DMS 273 treated with DMSO at 0.1 percent for 48 hours (cell line): ENCODE measurements around the gene TMEM138.
"Not testable (repeated sequence)": the region's sequence is repeated elsewhere in the genome, so short reads cannot be mapped to it uniquely, and the experiment has no call there.

Experiments used
- DNase-seq: peaks from one replicate; lab custom pipeline; 2025; lab: John Stamatoyannopoulos, UW

The TMEM138 gene

DNA sequence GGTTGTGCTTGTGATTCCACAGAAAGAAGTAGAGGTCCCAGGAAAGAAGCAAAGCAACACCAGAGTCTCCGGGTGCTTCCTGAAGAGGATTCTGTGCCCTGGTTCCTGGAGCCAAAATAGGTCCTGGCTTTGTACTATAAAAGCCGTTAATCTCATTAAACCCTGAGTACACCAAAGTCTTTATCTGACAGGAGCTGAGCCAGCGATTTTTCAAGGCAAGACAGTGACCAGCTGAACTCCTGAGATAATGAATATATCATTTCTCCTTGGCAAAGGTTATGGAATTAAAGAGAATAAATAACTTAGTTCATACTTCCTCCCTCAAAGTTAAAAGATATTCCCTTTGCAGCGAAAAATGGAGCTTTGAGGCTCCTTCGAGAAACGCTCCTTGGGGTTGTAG is 5.2 kb downstream of the TMEM138 start:
- no peak for DNase-seq

DNA sequence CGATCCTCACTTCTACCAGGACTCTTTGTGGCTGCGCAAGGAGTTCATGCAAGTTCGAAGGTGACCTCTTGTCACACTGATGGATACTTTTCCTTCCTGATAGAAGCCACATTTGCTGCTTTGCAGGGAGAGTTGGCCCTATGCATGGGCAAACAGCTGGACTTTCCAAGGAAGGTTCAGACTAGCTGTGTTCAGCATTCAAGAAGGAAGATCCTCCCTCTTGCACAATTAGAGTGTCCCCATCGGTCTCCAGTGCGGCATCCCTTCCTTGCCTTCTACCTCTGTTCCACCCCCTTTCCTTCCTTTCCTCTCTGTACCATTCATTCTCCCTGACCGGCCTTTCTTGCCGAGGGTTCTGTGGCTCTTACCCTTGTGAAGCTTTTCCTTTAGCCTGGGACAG is 6.5 kb downstream of the TMEM138 start:
- no peak for DNase-seq

DNA sequence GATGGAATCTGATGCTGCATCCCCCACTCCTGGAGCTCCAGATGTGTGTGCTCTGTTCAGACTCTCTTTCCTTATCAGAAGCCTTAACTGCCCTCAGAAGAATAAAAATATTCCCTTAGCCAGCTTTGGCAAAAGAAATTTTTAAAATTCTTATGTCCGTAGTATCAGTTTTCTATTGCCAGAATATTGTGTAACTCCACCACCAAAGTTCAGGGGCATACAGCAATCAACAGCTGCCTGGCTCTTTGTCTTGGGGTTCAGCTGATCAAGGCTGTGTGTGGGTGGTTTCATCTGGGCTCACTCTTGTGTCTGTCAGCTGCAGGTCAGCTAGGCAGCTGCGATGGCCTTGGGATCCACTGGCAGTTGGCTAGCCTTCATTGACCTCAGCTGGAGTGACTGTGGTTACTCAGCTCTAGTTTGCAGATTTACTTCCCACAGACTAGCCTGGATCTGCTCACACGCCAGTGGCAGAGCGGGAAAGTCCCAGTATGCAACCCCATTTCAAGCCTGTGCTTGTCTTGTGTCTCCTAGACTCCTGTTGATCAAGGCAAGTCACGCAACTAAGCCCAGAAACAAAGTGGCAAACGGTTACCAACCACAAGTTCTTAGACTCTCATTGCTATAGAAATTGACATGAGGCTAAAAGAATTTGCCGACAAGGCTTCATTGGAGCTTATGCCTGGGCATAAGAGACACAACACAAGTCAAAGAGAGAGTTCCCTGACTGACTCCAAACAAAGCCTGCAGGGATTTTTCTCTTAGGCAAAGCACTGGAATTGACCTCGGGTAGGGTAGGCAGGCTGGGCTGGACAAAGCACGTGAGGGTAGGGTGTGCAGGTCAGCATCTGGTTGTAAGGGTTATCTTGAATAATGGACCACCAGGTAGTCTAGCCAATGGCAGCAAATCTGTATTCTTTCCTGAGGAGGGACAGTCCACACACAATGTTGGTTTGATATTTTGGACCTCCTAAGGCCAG is 7.5 kb downstream of the TMEM138 start:
- DNase-seq, result no peak

DNA sequence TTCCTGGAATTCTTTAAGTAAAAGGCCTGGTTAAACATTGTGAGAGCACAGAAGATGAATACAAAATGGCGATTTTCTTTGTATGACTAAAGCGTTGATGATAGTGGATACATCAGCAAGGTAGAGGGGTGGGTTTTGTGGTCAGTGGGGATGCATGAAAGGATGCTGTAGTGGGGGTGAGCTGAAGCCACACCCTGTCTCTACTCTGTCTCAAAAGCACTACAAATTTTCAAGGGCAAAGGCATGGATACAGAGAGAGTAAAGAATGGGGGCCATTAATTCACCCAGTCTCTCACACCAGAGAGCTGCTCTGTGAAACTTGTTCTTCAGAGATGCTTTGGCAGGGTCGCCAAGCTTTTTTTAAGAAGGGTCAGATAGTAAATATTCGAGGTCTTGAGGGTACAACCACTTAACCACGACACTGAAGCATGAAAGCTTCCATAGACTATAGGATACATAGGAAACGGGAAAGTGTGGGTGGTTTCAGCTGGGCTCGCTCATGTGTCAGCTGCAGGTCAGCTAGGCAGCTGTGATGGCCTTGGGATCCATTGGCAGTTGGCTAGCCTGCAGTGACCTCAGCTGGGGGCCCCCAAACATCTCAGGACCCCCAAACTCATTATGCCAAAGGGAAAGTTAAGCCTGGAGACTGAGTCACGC is 8.3 kb downstream of the TMEM138 start:
- DNase-seq, result no peak

DNA sequence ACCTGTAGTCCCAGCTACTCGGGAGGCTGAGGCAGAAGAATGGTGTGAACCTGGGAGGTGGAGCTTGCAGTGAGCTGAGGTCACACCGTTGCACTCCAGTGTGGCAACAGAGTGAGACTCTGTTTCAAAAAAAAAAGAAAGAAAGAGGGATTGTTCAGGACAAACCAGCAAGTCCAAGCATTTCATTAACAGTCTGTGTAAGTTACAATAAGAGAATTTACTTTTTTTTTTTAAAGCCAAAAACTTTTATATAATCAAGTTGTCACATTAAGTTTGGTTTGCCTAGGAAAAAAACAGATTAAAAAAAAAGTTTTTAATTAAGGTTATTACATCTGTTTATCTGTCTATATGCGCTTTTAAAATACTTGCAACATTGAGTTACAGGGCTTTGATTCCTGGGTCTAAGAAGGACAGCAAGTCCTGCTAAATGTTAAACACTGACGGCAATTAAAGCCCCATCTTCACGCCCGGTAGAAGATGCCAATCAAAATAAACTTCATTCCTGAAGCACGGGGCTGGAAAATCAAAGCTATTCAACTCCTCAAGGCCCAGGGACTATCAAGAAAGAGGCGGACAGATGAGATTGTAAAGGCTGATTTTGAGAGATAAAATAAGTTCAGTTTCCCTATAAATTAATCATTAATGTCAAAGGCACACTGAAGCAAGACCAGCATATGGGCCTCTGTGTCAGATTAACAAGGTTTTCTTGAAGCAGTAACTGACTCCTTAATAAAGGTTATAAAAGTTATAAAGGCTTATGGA is 10.7 kb downstream of the TMEM138 start:
- no peak for DNase-seq

DNA sequence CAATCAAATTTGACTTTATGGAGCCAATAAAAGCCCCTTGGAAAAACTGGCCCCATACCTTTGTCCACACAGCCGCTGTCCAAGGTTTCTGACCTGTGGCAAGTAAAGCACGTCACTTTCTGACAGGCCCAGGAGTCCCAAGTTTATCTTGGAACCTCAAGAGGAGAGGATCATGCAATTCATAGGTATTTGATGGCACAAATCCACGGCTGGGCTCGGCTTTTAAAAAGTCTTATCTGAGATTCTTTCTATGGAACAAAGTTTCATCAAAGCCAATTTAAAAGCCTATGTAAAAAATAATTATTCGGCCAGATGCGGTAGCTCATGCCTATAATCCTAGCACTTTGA is 13.6 kb downstream of the TMEM138 start:
- DNase-seq, result no peak

DNA sequence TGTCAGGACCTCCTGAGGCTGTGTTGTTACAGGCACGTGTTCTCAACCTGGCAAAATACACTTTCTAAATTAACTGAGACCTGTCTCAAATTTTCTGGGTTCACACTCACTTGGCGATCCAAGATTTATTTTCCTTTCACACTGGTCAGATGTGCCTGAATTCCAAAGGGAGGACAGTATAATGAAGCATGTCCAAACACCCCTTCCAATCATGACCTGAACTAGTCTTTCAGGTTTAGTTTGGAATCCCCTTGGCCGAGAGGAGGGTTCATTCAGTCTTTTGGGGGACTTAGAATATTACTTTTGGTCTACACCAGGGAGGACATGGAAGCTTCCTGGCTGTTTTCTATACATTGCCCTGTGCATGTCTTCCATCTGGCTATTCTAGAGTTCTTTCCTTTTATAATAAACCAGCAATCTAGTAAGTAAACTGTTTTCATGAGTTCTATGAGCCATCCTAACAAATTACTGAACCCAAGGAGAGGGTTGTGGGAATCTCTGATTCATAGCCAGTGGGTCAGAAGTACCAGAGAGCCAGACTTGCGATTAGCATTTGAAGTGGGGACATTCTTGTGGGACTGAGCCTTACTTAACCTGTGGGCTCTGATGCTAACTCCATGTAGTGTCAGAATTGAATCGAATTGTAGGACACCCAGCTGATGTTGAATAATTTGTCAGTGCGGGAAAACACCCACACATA is 15.4 kb downstream of the TMEM138 start:
- no peak for DNase-seq

DNA sequence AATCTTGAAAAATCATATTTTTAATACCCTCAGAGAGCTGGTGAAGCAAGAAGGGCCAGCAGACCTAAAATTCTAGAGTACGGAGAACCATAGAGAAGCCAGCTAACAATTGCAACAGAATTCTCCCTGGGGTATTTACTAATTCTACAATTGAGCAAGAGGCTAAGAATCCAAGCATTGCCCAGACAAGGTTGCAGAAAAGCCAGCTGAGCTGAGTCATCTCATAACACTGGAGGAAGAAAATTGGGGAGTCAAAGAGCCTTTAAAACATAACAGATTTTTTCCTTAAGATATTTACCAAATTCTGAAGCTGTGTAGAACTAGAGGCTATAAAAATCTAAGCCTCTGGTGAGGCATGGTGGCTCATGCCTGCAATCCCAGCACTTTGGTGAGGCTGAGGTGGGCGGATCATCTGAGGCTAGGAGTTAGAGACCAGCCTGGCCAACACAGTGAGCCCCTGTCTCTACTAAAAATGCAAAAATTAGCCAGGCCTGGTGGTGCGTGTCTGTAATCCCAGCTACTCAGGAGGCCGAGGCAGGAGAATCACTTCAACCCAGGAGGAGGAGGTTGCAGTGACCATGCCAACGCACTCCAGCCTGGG is 16.6 kb downstream of the TMEM138 start:
- no peak for DNase-seq

DNA sequence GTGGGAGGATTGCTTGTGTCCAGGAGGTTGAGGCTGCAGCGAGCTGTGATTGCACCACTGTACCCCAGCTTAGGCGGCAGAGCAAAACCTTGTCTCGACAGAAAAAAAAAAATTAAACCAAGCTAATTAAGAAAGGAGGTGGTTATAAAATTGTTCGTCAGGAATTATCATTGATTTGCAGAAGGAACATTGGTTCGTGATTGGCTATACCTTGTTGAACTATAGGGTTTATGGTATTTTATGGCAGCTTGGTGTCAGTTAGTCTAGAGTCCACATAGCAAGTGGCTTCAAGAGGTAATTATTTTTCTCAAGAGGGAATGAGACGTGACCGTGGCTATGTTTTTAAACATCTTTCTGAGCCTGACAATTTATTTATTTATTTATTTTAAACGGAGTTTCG is 18.7 kb downstream of the TMEM138 start:
- DNase-seq, result no peak

DNA sequence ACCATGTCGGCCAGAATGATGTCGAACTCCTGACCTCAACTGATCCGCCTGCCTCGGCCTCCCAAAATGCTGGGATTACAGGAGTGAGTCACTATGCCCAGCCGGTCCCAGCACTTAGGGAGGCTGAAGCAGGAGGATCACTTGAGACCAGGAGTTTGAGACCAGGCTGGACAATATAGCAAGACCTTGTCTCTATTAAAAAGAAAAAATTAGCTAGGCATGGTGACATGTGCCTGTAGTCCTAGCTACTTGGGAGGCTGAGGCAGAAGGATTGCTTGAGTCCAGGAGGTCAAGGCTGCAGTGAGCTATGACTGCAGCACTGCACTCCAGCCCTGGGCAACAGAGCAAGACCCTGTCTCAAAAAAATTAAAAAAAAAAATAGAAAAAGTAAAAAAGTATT is 21.7 kb downstream of the TMEM138 start:
- not testable (repeated sequence) for DNase-seq

DNA sequence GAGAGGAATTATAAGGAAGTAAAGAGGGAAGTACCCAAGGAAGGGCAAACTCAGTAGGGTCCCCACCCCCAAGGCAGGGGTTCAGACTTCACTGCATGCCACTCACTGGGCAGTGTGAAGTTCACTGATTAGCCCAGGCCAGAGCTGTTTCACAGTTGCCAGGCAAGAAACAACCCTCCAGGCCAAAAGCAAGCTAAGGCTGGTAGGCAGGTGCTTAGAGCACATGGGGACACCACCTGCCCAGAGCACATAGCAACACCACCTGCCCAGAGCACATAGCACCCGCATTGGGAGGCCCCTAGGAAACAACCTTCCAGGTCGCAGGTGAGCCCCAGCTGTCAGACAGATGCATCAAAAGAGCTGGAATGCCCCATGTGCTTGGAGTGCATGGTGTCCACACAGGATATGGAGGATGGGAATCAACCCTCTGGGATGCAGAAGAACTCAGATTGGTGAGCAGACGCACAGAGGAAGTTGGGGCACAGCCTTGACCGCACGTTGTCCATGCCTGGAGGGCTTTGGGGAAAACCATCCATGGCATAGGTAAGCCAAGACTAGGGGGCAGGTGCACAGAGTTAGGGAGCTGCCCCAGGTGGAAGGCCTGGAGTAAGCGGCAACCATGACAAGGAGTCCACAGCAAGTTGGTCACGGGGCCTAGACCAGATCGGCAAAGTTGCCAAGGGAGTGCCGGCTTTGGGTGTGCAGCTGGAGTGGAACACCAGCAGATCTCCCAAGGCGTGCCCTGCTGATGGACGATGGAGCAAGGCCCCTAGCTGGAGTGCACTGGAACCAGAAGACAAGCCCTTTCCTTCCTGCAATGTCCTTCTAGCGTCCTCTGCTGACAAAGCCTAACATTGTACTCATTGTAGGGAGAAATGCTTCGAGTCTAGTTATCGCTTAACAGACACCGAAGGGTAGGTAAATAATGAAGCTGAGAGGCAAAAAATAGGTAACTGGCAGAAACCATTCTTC is 22.4 kb downstream of the TMEM138 start:
- DNase-seq, result no peak

DNA sequence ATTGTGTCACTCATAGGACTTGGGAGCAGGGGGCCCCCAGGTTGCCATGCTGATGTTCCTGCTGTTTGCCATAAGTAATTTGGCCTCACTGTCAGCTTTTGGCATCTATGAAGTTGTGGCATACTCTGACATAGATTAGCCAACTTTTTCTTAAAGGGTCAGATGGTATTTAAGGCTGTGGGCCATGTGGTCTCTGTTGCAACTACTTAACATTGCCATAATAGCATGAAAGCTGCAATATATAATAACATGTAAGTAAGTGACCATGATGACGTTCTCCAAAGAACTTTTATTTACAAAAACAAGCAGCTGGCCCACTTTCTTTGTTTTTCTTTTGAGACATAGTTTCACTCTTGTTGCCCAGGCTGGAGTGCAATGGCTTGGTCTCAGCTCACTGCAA is 28.0 kb downstream of the TMEM138 start:
- DNase-seq, result no peak

DNA sequence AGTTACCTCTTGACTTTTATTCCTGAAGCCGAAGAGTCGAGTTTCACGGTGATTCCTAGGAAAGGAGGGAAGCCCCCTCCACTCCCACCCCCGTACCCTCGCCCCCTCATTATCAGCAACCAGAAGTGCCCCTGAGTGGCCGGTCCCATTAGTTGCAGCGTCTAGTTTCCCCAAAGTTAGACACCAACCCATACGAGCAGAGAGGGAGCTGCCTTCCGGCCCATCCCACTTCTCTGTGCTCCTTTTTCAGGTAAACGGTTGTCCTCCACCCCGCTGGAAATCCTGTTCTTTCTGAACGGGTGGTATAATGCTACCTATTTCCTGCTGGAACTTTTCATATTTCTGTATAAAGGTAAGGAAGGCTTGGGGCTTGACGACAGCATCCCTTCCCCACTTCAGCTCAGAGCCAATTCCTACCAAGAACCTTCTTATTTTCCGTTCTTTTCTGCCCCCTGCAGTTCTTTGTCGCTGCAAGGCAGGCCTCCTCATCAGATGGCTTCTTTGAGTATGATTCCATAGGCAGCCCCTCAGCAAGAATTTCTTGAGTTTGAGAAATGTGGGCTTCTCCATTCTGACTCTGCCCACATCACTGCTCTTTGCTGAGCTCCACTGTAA is 30.9 kb downstream of the TMEM138 start:
- DNase-seq, result no peak

DNA sequence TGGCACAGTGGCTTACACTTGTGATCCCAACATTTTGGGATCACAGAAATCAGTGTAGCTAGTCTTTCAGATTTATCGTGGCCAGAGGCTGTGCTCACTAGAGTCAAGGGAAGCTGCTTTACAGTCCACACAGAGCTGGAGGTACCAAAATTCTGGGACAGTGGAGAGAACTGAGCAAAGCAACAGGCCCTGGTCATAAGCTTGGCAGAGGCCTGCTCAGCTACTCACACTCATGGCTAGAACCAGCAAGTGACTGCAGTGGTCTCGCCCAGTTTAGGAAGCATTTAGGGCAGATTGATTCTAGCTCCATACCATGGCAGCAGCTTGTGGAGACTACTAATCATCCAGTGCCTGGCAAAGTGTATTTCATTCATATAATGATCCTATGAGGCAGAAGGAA is 39.0 kb downstream of the TMEM138 start:
- DNase-seq, result no peak

DNA sequence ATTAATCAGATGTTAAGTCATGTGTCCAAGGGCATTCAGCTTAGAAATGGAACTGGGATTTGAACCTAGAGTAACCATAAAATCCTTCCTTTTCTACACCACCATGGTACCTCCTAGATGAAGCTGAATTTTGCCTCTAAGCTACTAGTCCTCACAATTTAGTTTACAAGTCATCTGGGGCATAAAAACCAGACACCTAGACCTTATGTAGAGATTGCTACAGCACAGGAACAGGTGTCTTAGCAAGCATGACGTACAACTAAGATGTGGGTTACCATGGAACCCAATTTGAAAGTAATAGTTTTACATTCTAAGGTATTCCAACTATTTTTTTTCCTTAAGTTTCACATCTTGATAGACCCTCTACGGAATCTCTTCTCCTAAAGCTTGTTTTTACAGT is 39.4 kb downstream of the TMEM138 start:
- DNase-seq, result no peak

DNA sequence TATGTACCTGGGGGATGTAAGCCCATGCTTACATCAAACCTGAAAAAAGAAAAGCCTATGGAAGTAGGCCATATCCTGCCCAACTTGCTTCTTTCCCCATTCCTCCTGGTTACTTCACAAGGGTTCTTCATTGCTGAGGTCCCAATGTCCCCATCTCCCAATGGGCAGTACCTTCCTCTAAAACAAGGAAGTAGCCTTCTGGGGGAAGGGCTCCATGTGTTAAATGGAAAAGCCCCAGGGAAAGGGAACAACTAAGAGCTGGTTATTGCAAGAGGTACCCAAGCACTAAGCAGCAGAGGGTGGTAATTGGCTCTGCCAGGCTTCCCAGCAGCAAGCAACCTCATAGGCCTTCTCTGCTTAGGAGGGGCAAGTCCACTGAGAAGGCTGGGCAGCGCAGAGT is 41.5 kb downstream of the TMEM138 start:
- no peak for DNase-seq

DNA sequence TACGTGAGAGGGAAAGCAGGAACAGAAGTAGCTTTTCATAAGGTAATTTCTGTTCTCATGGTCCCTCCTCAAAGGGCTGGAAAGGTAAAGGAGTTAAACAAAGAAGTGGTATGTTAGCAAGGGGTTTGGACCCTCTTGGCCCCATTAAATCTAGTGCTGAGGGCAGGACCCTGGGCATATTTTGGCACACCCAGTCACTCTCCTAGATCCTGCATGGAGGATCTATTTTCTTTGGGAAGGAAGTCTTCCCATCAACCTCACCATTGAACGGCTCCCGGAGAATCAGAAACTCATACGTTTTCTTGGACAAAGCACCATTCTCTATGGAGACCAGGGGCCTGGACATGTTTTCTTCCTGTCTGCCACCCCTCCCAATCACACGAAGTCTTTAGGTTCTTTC is 41.9 kb downstream of the TMEM138 start:
- no peak for DNase-seq

DNA sequence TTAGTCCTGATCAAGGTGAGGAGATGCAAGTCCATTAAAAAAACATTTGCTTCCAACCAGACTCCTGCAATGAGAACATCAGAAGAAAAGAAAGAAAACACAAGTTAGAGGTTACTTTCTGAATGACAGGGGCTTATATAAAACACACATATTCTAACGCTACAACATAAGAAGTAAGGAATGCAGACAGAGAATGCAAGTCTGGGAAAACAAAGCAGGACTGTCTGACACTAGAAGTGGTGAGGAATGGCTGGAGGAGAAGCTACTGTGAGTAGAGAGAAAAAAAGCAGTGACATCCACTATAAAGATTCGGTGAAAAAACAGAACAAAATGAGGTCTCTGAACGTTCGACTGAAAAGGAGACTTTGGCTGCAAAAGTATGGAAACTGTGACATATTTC is 42.5 kb downstream of the TMEM138 start:
- no peak for DNase-seq

DNA sequence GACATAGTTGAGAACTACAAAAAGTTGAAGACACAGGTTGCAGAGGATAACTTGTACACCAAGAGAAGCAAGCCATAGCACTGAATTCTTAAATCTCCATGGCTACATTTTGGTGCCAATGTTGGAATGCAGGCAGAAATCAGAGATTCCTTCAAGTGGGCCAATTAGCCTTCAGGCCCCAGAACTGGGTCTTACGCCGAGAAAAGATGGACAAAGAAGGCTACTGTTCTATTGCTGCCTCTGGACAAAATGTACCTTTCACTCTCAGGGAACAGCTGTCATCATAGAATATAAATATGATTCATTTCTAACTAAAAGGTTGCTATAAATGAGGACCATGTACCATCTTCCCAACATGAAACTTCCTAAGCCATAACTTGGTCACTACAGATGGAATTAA is 43.9 kb downstream of the TMEM138 start:
- DNase-seq, result no peak
